HG02678 (cell line): ENCODE measurements around the gene RENBP.
A peak's percentile ranks its signal among the peaks of the same experiment; 100 is the strongest.

Experiments
- ATAC-seq: cut with Tn5 transposase; IDR thresholded peaks from one replicate; pipeline ENCODE4 v1.9.1; 2021; ENCODE audit warnings: mild to moderate bottlenecking, moderate library complexity; ENCODE audit not compliant: unreplicated experiment

The RENBP gene

GRCh38 chrX:153971124-153971449 lies 26.6 kb upstream of the RENBP start:
- peak; percentile 37 for ATAC-seq

GRCh38 chrX:153970357-153971123 lies 26.1 kb upstream of the RENBP start:
- peak; percentile 2 for ATAC-seq

DNA sequence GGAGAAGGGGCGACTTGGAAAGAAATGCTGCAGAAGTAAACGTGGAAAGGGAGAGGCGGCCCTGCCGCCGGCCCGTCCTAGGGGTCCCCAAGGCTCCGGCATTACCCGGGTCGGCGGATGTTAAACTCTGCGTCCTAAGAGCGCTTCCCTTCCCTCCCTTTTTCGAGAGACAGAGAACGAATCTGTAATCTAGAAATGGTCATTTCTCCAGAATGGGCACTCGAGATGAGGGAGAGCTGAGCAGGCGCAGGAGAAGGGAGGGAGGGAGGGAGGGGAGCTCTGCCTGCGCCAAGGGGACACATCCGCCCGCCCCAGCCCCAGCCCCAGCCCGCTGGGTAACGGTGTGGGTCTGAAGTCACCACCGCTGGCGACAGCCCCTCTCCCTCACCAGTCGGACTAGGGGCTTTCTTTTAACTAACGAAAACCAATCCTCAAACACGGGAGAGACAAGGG lies 25.5 kb upstream of the RENBP start:
- no peak for ATAC-seq

DNA sequence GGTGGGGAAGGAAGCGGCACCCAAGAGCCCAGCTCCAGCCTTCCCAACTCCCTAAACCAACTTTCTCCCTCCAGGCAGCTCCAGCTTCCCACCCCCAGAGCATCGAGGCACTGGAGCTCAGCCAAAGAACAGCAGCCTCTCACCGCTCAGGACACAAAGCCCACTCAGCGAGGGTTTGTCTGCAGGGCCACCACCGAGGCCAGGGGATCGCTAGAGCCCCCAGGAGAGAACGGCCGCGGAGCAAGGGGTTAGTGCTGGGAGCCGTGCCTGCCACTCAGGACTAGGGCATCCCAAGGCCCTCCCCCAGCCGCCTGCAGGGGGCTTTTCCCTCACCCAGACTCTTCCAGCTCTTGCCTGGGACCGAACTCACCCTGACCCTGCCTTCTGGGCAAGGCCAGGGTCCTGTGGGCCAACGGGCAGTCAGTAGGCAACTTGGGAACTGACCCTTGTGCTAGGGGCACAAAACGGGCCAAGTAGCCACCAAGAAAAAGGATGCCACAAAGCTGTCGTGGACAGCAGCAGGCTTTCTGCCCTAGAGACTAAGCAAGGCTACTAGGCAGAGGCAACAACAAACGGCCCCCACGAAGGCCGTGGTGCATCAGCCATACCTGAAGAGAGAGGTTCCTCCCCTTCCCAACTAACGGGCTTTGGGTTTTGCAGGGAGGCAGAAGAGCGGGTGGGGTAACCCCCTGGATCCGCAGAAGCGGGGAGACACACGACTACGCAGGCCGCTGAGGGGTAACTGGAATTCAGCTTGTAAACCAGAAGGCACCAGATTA lies 24.9 kb upstream of the RENBP start:
- ATAC-seq, result no peak

GRCh38 chrX:153968754-153969124 lies 24.3 kb upstream of the RENBP start:
- no peak for ATAC-seq

GRCh38 chrX:153968255-153968654 lies 23.8 kb upstream of the RENBP start:
- no peak for ATAC-seq

DNA sequence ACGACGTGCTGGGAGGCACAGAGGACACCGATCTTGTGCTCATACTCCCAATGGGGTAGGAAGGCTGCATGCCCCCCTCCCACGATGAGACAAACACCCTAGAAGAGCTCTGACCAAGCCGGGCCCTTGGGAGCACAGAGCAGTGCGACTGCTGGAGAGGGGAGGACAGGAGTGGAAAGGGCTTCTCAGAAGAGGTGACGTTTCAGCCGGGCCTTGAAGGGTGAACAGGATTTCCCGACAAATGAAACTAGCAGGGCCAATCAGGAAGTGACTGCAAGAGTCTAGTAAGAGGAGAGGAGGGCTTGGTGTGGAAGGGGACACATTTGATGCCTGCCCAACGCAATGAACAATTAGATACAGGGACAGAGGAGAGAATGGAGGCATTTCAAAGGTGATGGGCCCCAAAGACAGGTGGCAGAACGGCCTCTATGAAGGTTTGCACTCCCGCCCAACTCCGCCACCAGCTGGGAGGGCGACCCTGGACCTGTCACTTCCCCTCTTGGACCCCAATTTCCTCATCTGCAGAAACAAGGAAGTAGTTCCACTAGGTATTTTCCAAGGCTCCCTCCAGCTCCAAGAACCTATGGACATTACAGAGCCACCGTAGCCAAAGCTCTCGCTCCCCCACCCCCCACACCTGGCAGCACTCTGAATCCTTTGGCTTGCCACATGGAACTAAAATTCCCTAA lies 23.2 kb upstream of the RENBP start:
- no peak for ATAC-seq

- no peak for ATAC-seq
These were observed 22.5 kb upstream of the RENBP start for GRCh38 chrX:153966841-153967535.

GRCh38 chrX:153966283-153966688 lies 21.8 kb upstream of the RENBP start:
- no peak for ATAC-seq

GRCh38 chrX:153965406-153965805 lies 21.0 kb upstream of the RENBP start:
- ATAC-seq, result no peak

DNA sequence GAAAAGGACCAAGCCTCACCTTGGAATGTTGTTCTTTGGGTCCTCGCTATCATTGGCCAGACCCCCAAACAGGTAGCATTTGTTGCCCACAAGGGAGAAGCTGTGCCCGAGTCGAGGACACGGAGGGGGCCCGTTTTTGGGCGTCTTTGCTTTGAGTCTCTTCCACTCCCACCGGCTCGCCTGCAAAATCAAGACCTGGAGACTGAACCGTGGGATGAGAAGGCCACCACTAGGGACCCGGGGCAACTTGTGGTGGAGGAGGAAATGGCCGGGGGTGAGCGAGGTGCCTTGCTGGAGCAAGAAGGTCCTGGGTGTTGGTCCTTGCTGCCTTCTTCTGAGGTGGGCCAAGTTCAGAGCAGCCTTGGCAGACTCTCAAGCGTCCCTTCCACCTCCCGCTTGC lies 19.7 kb upstream of the RENBP start:
- no peak for ATAC-seq

GRCh38 chrX:153963546-153963945 lies 19.1 kb upstream of the RENBP start:
- no peak for ATAC-seq

DNA sequence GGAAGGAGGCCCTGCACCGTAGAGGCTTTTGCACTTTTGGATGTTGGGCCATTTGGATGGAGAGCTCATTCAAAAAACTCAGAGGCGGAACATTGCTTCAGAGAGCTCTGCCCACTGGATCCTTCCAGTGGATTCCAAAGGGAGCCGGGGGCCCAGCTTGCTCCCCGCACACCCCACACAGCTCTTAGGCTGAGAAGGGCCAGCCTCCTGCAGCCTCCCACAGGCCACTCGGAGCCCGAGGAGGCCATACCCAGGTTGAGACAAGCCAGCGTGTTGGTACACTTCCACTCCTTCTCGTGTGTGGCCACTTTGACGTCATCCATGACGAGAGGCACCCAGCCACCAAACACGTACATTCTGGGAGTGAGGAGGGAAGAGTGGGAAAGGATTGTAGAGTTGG lies 16.8 kb upstream of the RENBP start:
- no peak for ATAC-seq

DNA sequence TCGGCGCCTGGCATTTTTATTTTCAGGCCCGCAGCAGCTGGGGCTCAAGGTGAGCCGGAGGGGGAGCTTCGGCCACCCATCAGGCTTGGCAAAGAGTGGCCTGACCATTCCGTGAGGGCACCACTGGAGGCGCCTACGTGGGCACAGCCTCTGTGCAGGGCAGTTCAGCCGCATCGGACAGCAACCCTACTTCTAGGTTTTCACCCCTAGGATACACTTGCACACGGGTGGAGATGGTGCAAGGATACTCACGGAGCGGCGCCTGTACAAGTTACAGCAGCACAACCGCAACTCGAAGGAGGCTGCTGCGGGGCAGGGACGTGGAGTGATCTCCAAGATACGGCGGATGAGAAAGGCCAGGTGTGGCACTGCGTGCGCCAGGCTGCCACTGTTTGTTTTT lies 16.3 kb upstream of the RENBP start:
- no peak for ATAC-seq

DNA sequence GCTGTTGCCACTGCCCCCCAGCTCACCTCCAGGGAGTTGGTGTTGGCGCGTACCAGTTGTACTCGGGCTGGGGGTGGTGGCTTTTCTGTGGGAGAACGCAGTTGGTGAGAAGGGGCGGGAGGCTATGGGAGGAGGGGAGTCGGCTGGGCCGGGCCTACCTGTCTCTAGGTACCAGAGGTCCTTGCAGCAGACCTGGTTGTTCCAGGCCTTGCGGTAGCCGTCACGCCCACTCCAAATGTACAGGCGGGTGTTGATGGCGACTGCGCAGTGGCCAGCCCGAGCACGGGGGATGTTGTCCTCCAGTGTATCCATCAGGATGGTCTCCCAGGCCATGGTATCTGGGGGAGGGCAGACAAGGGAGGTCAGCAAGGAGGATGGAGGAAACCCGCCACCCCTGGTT lies 15.6 kb upstream of the RENBP start:
- ATAC-seq, result no peak

DNA sequence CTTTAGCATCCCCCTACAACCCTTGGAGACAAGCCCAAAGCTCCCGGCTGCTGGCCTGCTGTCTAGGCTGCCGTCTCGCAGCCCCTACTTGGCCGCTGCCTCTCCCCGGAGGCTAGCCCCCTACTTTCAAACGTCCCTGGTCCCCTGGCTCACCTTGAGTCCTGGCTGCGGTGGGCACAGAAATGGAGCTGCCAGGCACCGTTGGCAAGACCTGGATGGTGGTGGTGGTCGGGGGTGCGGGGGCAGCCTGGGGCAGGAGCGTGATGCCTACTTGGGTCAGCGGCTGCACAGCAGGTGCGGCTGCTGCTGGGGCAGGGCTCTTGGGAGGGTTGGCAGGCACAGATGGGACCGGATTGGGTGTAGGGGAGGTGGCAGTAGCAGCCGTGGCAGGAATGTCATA lies 15.2 kb upstream of the RENBP start:
- ATAC-seq, result no peak

- ATAC-seq, result no peak
These were observed 14.2 kb upstream of the RENBP start for GRCh38 chrX:153958605-153959004.

- no peak for ATAC-seq
These were observed 12.8 kb upstream of the RENBP start for GRCh38 chrX:153957224-153957623.

GRCh38 chrX:153956044-153956907 lies 11.8 kb upstream of the RENBP start:
- no peak for ATAC-seq

DNA sequence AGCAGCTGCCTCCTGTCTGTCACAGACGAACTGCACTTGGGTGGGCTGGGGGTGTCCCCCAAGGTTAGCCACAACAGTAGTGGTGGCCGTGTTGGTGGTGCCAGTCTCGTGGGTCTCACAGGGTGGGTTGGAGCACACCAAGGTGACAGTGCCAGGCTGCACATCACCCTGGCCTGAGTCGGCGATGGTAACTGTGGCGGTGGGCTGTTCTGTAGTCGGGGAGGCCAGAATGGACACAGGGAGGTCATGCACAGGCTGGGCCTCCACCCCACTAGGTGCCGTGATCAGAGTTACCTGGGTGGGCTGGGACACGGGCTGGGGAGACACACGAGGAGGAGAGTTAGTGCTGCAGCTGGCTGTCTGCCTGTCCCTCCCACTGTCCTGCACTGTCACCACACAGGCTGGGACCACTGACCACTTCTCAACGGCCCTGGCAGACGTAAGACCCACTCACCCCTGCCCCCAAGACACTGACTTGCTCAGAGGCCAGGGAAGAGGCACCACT lies 10.8 kb upstream of the RENBP start:
- ATAC-seq, result no peak
